Testis (tissue), 5 donors: ENCODE results near the gene THAP10. TPM values are rescaled to one million over a fixed set of nuclear protein-coding genes. Genes with fewer than 3 reads are reported as not detected.

ENCODE experiments used
- DNase-seq: peaks from one replicate; pipeline ENCODE4 v3.0.0-alpha.2; 2019
- H3K27ac ChIP-seq, 2 donors: fragments of 200-600 bp; sonication (generic); one replicate each; pipeline ENCODE4 v1.5.1; 2019
- H3K27me3 ChIP-seq: fragments of 200-600 bp; sonication (generic); one replicate; pipeline ENCODE4 v1.5.1; 2019
- H3K36me3 ChIP-seq: fragments of 200-600 bp; sonication (generic); one replicate; pipeline ENCODE4 v1.5.1; 2017; ENCODE audit warnings: low read depth; ENCODE audit errors: missing control alignments
- H3K4me1 ChIP-seq: fragments of 200-600 bp; sonication (generic); one replicate; pipeline ENCODE4 v1.5.1; 2019
- H3K4me3 ChIP-seq, 2 donors: fragments of 200-600 bp; sonication (generic); one replicate each; pipeline ENCODE4 v1.5.1; 2017 to 2019
- H3K9me3 ChIP-seq: fragments of 200-600 bp; sonication (generic); one replicate; pipeline ENCODE4 v1.5.1; 2017
- POLR2A ChIP-seq: fragments of 450-650 bp; IDR thresholded peaks from one replicate; pipeline ENCODE4 v1.6.1; 2017; ENCODE audit warnings: antibody characterized with exemption, mild to moderate bottlenecking, moderate library complexity
- WGBS, 2 donors: methylation state at CpG; one replicate each; pipeline ENCODE4 v1.1.5; 2018; 5-methylcytosine and 5-hydroxymethylcytosine counted together
- intact Hi-C: fragments of 100-400 bp; cut with DNase I; formaldehyde crosslinking; loops from one replicate; pipeline ENCODE4 v1.15.1; 2023; ENCODE audit warnings: low total_unique reads
- long read RNA-seq, 2 donors: transcript quantifications; one replicate each; lab custom pipeline, GENCODE V29; 2026
- polyA plus RNA-seq: library from polyadenylated mRNA; stranded (reverse); fragments of 350-450 nt; fragmentation: Illumina TruSeq; extraction: RNeasy Lipid Tissue Mini Kit (QIAGEN cat#74804); gene quantifications from one replicate; pipeline ENCODE4 v1.2.3, GENCODE V29; 2014; ENCODE audit warnings: low read depth, low replicate concordance; ENCODE audit not compliant: insufficient read depth
- total RNA-seq, 2 donors: library from RNA; depleted of rRNA; stranded (reverse); fragments of >200 nt; gene quantifications; one replicate each; pipeline ENCODE4 v1.2.3, GENCODE V29; 2016
- TF ChIP-seq, protein P1 (sequence below), 3 experiments: fragments of 450-650 bp in 2 of 3; fragments of 200-600 bp in 1 of 3; sonication (generic) in 1 of 3; IDR thresholded peaks; one replicate each; pipeline ENCODE4 v1.5.1; 2016 to 2019; ENCODE audit warnings: antibody characterized with exemption in 3 of 3, mild to moderate bottlenecking in 2 of 3, moderate library complexity in 1 of 3

Gene THAP10
- 1 to 10 TPM; 4.5 to 6.5 TPM for total RNA-seq
- 6.1 TPM for polyA plus RNA-seq
- long read RNA-seq, donor 1, partial matches to known transcripts = 0 of 4 reads
- long read RNA-seq, donor 1, other reads (novel, unspliced or antisense) = 0 of 4 reads
- long read RNA-seq, donor 2, partial matches to known transcripts = 0 of 2 reads
- long read RNA-seq, donor 2, other reads (novel, unspliced or antisense) = 0 of 2 reads

DNA sequence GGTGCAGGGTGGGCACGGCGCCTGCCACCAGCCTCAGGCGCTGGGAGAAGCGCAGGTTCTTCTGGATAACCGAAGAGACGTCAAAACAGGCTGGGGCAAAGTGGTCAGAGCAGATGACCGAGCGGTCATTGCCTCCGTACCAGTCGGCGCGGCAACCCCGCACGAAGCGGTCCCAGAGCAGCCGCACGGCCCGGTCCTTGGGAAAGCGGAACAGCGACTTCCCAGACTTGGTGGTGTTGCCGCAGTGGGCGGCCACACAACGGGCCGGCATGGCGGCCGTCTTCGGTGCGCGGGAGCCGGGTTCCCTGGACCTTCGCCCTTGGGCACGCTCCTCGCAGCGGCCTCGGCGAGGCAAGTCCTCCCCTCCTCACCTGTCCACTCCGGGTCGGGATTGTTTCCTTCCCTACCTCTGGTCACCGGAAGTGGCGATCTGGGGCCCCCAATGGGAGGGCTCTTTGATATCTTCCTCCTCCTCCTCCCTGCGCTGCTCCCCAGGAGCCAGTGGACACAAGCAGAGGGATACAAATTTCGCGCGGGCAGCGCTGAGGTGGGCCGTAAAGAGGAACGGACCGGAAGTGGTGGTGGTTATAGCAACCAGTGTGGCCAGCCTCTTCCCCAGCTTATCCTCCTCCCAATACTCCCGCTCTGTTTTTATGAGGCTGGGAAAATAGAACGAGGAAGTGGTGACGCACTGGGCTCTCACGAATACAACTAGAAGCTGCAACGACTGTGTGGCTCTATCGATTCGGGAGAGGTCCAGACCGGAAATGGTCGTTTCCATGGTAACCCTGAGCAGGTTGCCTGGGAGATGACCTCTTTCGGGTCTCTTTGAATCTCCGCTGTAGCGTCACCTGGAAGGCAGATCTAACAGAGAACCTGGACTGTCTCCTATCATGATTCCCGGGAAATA lies at the start of gene THAP10, which contains the start of gene LRRC49:
TSS of gene THAP10 (minus strand) at position 432 of the 910 bp plus-strand sequence. CDS start at position 271, 161 bp downstream.
TSS of gene LRRC49 (plus strand) at position 825 of the 910 bp plus-strand sequence. CDS start at position 894, 69 bp downstream.
- no peaks in the 10 kb centered on the region for H3K4me1 ChIP-seq
- peak within 1 kb of the TSS; percentile 79 for H3K4me3 ChIP-seq
- no peaks in the 10 kb centered on the region for H3K27me3 ChIP-seq
- no peaks in the 10 kb centered on the region for H3K36me3 ChIP-seq
- intact Hi-C loops = no loop called here
- H3K9me3 ChIP-seq = no peaks in the 10 kb centered on the region
- no peak for TF ChIP-seq POLR2A
- TF ChIP-seq, protein P1, sequence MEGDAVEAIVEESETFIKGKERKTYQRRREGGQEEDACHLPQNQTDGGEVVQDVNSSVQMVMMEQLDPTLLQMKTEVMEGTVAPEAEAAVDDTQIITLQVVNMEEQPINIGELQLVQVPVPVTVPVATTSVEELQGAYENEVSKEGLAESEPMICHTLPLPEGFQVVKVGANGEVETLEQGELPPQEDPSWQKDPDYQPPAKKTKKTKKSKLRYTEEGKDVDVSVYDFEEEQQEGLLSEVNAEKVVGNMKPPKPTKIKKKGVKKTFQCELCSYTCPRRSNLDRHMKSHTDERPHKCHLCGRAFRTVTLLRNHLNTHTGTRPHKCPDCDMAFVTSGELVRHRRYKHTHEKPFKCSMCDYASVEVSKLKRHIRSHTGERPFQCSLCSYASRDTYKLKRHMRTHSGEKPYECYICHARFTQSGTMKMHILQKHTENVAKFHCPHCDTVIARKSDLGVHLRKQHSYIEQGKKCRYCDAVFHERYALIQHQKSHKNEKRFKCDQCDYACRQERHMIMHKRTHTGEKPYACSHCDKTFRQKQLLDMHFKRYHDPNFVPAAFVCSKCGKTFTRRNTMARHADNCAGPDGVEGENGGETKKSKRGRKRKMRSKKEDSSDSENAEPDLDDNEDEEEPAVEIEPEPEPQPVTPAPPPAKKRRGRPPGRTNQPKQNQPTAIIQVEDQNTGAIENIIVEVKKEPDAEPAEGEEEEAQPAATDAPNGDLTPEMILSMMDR (IDR thresholded peaks at IDR 0.05) = no peak
- peak within 1 kb of the TSS; percentile 57 to 78 for H3K27ac ChIP-seq
- DNase-seq = peak; percentile 97
- WGBS, 2 donors = 0% methylated on average over 25 to 54 of the region's 61 CpGs

DNA sequence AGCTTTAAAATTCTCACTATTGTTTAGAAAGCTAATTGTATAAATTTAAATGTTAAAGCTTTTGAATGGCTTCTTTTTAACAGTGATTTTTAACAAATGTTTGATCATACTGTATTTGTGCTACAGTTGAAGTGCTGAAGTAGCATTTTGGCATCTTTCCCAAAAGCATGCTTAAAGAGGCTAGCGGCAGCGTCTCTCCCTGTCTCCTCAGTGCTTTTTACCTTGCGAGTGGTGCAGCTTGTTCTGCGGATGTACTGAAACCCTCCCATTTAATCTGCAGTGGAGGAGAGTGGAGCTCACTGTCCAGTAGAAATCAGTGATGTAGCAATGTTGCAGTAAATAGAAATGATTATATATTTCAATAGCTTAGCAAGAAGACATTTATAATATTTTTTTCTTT lies 44.1 kb upstream of the THAP10 start:
- Histone ChIP-seq H3K27ac (no peak overlapping the region), H3K36me3 (no peaks in the 10 kb centered on the region), H3K27me3 (no peaks in the 10 kb centered on the region), H3K4me1 (no peaks in the 10 kb centered on the region), H3K9me3 (no peaks in the 10 kb centered on the region), H3K4me3 (no peak overlapping the region)
- TF ChIP-seq, protein P1 (IDR thresholded peaks at IDR 0.05) = no peak
- no peak for TF ChIP-seq POLR2A
- WGBS, 2 donors = 38 to 40% methylated on average over 4 of the region's 4 CpGs
- no peak for DNase-seq
- intact Hi-C loops = no loop called here

DNA sequence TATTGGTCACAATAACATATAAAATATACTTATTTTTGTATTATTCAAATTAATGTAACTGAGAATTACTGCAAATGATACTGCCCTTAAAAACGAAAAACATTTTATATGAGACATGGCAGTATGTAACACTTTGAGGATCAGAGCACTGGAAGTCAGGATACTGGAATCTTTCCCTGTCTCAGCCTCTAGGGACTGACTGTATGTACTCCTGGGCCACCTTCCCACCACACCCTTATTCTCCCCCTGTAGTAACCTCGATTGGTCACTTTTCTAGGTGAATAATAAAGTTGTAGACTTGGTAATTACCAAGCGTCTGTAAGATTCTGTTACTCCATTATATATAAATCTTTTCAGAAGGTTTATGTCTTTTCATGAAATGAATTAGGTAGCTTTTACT lies 43.4 kb upstream of the THAP10 start:
- Histone ChIP-seq H3K4me3 (no peak overlapping the region), H3K9me3 (no peaks in the 10 kb centered on the region), H3K27ac (no peak overlapping the region), H3K4me1 (no peaks in the 10 kb centered on the region), H3K27me3 (no peaks in the 10 kb centered on the region), H3K36me3 (no peaks in the 10 kb centered on the region)
- DNase-seq = no peak
- TF ChIP-seq POLR2A = no peak
- TF ChIP-seq, protein P1 (IDR thresholded peaks at IDR 0.05) = no peak
- WGBS, 2 donors = 92 to 95% methylated on average over 3 of the region's 3 CpGs
- intact Hi-C loops = no loop called here

GRCh38 chr15:70933411-70933810 lies 41.2 kb upstream of the THAP10 start:
- DNase-seq = no peak
- Histone ChIP-seq H3K9me3 (no peaks in the 10 kb centered on the region), H3K27ac (no peak overlapping the region), H3K4me3 (no peak overlapping the region), H3K36me3 (no peaks in the 10 kb centered on the region), H3K27me3 (no peaks in the 10 kb centered on the region), H3K4me1 (no peaks in the 10 kb centered on the region)
- intact Hi-C loops = no loop called here
- no peak for TF ChIP-seq POLR2A
- TF ChIP-seq, protein P1 (IDR thresholded peaks at IDR 0.05) = no peak
- WGBS, 2 donors = 58 to 83% methylated on average over 3 of the region's 3 CpGs
